CD14-positive monocyte (primary cell): ENCODE measurements around the gene ELF3. TPM values are rescaled to one million over a fixed set of nuclear protein-coding genes. Genes with fewer than 3 reads are reported as not detected.

ENCODE experiments used
- DNase-seq, 3 donors: peaks; one replicate each; pipeline ENCODE4 v3.0.0-alpha.2; 2011 to 2022
- H2AFZ ChIP-seq: 2 replicates; pipeline ENCODE4 v1.6.0; 2012; ENCODE audit warnings: mild to moderate bottlenecking, low read depth, low read length, inconsistent platforms; ENCODE audit not compliant: insufficient read depth, poor library complexity, severe bottlenecking
- H3K27ac ChIP-seq, 2 donors: 1 replicate in 1 of 2; 2 replicates in 1 of 2; pipeline ENCODE4 v1.5.1; 2012 to 2013; ENCODE audit warnings: low read length in 2 of 2, control low read depth in 1 of 2, inconsistent platforms in 1 of 2, low read depth in 1 of 2, mild to moderate bottlenecking in 1 of 2
- H3K27me3 ChIP-seq, 2 donors: one replicate each; pipeline versions ENCODE4 v1.6.0 to v1.6.1; 2011 to 2013; ENCODE audit warnings: low read length in 2 of 2; ENCODE audit not compliant: control insufficient read depth in 2 of 2, insufficient read depth in 2 of 2
- H3K36me3 ChIP-seq, 2 donors: replicated peaks in 1 of 2; 1 replicate in 1 of 2; 2 replicates in 1 of 2; pipeline versions ENCODE4 v1.5.1 to v1.6.1; 2012 to 2013; ENCODE audit warnings: low read length in 2 of 2, control low read depth in 1 of 2, inconsistent platforms in 1 of 2, mild to moderate bottlenecking in 1 of 2; ENCODE audit not compliant: insufficient read depth in 2 of 2, control insufficient read depth in 1 of 2
- H3K4me1 ChIP-seq, 2 donors: 1 replicate in 1 of 2; 2 replicates in 1 of 2; pipeline versions ENCODE4 v1.5.1 to v1.6.1; 2012 to 2013; ENCODE audit warnings: low read length in 2 of 2, control low read depth in 1 of 2, inconsistent platforms in 1 of 2, mild to moderate bottlenecking in 1 of 2, moderate library complexity in 1 of 2; ENCODE audit not compliant: insufficient read depth in 2 of 2, control insufficient read depth in 1 of 2
- H3K4me2 ChIP-seq: replicated peaks from 2 replicates; pipeline ENCODE3; 2012; ENCODE audit warnings: low read length, moderate library complexity, mild to moderate bottlenecking; ENCODE audit not compliant: poor library complexity, severe bottlenecking; ENCODE audit errors: extremely low read depth
- H3K4me3 ChIP-seq, 3 experiments: fragments of 200-600 bp in 1 of 3; sonication (generic) in 1 of 3; replicated peaks in 1 of 3; 1 replicate in 2 of 3; 2 replicates in 1 of 3; pipeline ENCODE4 v1.5.1; 2011 to 2013; ENCODE audit warnings: low read length in 3 of 3, mild to moderate bottlenecking in 3 of 3, control low read depth in 2 of 3, low read depth in 2 of 3, inconsistent platforms in 1 of 3, moderate library complexity in 1 of 3
- H3K79me2 ChIP-seq: 2 replicates; pipeline ENCODE4 v1.6.0; 2012; ENCODE audit warnings: mild to moderate bottlenecking, control low read depth, inconsistent platforms, low read length, moderate library complexity; ENCODE audit not compliant: insufficient read depth
- H3K9ac ChIP-seq: 2 replicates; pipeline ENCODE4 v1.6.0; 2017; ENCODE audit warnings: low read length, mild to moderate bottlenecking; ENCODE audit not compliant: insufficient read depth, poor library complexity, severe bottlenecking
- H3K9me3 ChIP-seq, 2 donors: replicated peaks in 1 of 2; 1 replicate in 1 of 2; 2 replicates in 1 of 2; pipeline versions ENCODE4 v1.5.1 to v1.6.1; 2012 to 2013; ENCODE audit warnings: low read length in 2 of 2, control low read depth in 1 of 2; ENCODE audit not compliant: control insufficient read depth in 1 of 2, insufficient read depth in 1 of 2
- H4K20me1 ChIP-seq: 2 replicates; pipeline ENCODE4 v1.6.0; 2012; ENCODE audit warnings: mild to moderate bottlenecking, low read length, control low read depth, moderate library complexity; ENCODE audit not compliant: insufficient read depth
- H3K27ac Mint-ChIP-seq, 7 donors: one replicate each; pipeline ENCODE4 v1.8.0; 2020; ENCODE audit warnings: mild to moderate bottlenecking in 7 of 7, mixed read lengths in 7 of 7, moderate library complexity in 6 of 7, inconsistent platforms in 2 of 7
- H3K27me3 Mint-ChIP-seq, 3 donors: one replicate each; pipeline ENCODE4 v1.8.0; 2021 to 2022; ENCODE audit warnings: low read depth in 3 of 3, mild to moderate bottlenecking in 3 of 3, mixed read lengths in 3 of 3, moderate library complexity in 3 of 3, inconsistent platforms in 1 of 3
- H3K36me3 Mint-ChIP-seq, 2 donors: one replicate each; pipeline ENCODE4 v1.8.0; 2020; ENCODE audit warnings: mixed read lengths in 2 of 2, inconsistent platforms in 1 of 2, mild to moderate bottlenecking in 1 of 2
- H3K4me1 Mint-ChIP-seq: one replicate; pipeline ENCODE4 v1.8.0; 2020; ENCODE audit warnings: mild to moderate bottlenecking, mixed read lengths
- H3K4me3 Mint-ChIP-seq, 2 donors: one replicate each; pipeline ENCODE4 v1.8.0; 2020; ENCODE audit warnings: mild to moderate bottlenecking in 2 of 2, mixed read lengths in 2 of 2, moderate library complexity in 1 of 2
- H3K9me3 Mint-ChIP-seq, 7 donors: one replicate each; pipeline ENCODE4 v1.8.0; 2020 to 2022; ENCODE audit warnings: mixed read lengths in 7 of 7, mild to moderate bottlenecking in 6 of 7, moderate library complexity in 6 of 7, inconsistent platforms in 2 of 7
- CTCF ChIP-seq: fragments of 200-600 bp; IDR thresholded peaks from one replicate; pipeline ENCODE4 v1.8.0; 2022; ENCODE audit warnings: antibody characterized with exemption, mild to moderate bottlenecking
- WGBS: methylation state at CpG from one replicate; pipeline ENCODE4 v1.1.5; 2013; ENCODE audit warnings: missing lambda C conversion rate; ENCODE audit not compliant: insufficient coverage; 5-methylcytosine and 5-hydroxymethylcytosine counted together
- intact Hi-C, 2 donors: fragments of 100-400 bp; cut with micrococcal nuclease; formaldehyde crosslinking; loops; one replicate each; pipeline versions ENCODE4 v1.15.0 to v1.15.1; 2023
- polyA plus RNA-seq, 3 donors: library from polyadenylated mRNA; depleted of rRNA in 1 of 3; unstranded in 2 of 3; stranded (reverse) in 1 of 3; fragments of 300-500 nt in 2 of 3; fragments of >200 nt in 1 of 3; fragmentation: Illumina TruSeq in 2 of 3; gene quantifications; 1 replicate in 2 of 3; 2 replicates in 1 of 3; pipeline ENCODE4 v1.2.3, GENCODE V29; 2012 to 2021

Gene ELF3
- polyA plus RNA-seq, 3 donors = 10.2 TPM; not detected in 2

GRCh38 chr1:202038688-202039346 is 28.4 kb downstream of the ELF3 start:
- H3K4me2 ChIP-seq = no peak overlapping the region
- H3K79me2 ChIP-seq = no peaks in the 10 kb centered on the region
- no peak overlapping the region for H3K9ac ChIP-seq
- no peaks in the 10 kb centered on the region for H3K4me1 ChIP-seq
- intact Hi-C loops = no loop called here
- WGBS = 80% methylated on average over 1 of the region's 2 CpGs
- no peak overlapping the region for H3K4me3 ChIP-seq
- no peak for DNase-seq
- H3K9me3 Mint-ChIP-seq = peaks cover 0 to 2% (median 0%) of the 10 kb centered on the region in 7 donors
- H3K4me3 Mint-ChIP-seq = no peak overlapping the region
- no peaks in the 10 kb centered on the region for H3K36me3 ChIP-seq
- H3K27ac ChIP-seq = no peak overlapping the region
- H3K9me3 ChIP-seq = no peaks in the 10 kb centered on the region
- H3K27me3 ChIP-seq = no peaks in the 10 kb centered on the region
- peaks cover 6 to 10% (median 9%) of the 10 kb centered on the region in 3 donors for H3K27me3 Mint-ChIP-seq
- no peak for TF ChIP-seq CTCF
- H4K20me1 ChIP-seq = no peaks in the 10 kb centered on the region
- no peak overlapping the region for H3K27ac Mint-ChIP-seq
- no peaks in the 10 kb centered on the region for H3K4me1 Mint-ChIP-seq
- H2AFZ ChIP-seq = no peak overlapping the region
- no peaks in the 10 kb centered on the region for H3K36me3 Mint-ChIP-seq

- Histone ChIP-seq H3K9ac (no peak overlapping the region), H3K4me1 (no peaks in the 10 kb centered on the region), H3K4me2 (no peak overlapping the region), H3K36me3 (no peaks in the 10 kb centered on the region), H2AFZ (no peak overlapping the region), H3K9me3 (no peaks in the 10 kb centered on the region), H3K27me3 (no peaks in the 10 kb centered on the region), H4K20me1 (no peaks in the 10 kb centered on the region), H3K79me2 (no peaks in the 10 kb centered on the region), H3K27ac (no peak overlapping the region), H3K4me3 (no peak overlapping the region)
- Mint-ChIP-seq H3K4me3 (no peak overlapping the region), H3K4me1 (no peaks in the 10 kb centered on the region), H3K27me3 (peaks cover 4 to 14% (median 6%) of the 10 kb centered on the region in 3 donors), H3K36me3 (no peaks in the 10 kb centered on the region), H3K27ac (no peak overlapping the region), H3K9me3 (no peaks in the 10 kb centered on the region)
- WGBS = no CpG with 5 or more reads among the region's 2 CpGs
- no peak for DNase-seq
- intact Hi-C loops = no loop called here
- TF ChIP-seq CTCF = no peak
Measured at GRCh38 chr1:202045705-202046104, 35.3 kb downstream of the ELF3 start.
